ENCODE results near the gene KREMEN1. TPM values are rescaled to one million over a fixed set of nuclear protein-coding genes. Genes with fewer than 3 reads are reported as not detected.

The KREMEN1 gene
- total and polyA plus RNA-seq, 10 of the 15 experiments (the other 5 are each of a cell fraction or from before 2014, with no cell fraction given) = 0.10 to 2.5 (median 0.20) TPM; not detected in 1

DNA sequence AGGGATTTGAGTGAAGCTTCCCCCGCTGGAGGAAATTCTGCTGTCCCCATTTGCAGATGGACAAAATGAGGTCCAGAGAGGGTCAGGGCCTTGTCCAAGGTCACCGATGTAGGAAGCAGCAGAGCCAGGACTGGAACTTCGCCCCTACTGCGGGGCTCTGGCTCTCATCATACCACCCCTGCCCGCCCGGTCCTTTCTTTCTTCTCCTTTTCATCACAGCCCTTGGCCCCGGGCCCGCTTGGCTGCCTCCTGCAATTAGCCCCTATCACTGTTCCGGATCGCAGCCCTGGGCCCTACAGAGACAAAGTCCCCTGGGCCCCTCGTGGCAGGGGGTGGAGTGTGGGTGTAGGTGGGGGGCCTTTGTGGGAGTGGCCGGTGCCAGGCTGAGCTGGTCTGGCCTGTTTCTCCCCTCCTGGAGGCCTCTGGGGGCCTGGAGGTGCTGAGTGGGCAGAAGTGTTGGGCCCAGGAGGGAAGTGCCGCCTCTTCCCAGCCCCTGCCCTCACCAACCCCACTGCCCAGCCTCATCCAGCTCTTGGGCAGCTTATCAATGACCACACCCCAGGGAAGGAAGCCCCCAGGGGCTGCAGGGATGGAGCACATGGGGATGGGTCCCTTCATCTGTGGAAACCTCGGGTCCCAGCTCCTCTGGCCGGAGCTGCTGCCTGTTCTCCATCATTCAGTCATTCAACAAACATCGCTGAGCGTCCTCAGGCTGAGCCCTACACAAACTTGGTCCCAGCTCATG lies 136.2 kb downstream of the KREMEN1 start (continued):
- TF ChIP-seq, protein P1, sequence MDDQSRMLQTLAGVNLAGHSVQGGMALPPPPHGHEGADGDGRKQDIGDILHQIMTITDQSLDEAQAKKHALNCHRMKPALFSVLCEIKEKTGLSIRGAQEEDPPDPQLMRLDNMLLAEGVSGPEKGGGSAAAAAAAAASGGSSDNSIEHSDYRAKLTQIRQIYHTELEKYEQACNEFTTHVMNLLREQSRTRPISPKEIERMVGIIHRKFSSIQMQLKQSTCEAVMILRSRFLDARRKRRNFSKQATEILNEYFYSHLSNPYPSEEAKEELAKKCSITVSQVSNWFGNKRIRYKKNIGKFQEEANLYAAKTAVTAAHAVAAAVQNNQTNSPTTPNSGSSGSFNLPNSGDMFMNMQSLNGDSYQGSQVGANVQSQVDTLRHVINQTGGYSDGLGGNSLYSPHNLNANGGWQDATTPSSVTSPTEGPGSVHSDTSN (IDR thresholded peaks at IDR 0.05; ENCODE audit: insufficient replicate concordance, low read depth, low read length) = no peak
- TF ChIP-seq, protein P2, sequence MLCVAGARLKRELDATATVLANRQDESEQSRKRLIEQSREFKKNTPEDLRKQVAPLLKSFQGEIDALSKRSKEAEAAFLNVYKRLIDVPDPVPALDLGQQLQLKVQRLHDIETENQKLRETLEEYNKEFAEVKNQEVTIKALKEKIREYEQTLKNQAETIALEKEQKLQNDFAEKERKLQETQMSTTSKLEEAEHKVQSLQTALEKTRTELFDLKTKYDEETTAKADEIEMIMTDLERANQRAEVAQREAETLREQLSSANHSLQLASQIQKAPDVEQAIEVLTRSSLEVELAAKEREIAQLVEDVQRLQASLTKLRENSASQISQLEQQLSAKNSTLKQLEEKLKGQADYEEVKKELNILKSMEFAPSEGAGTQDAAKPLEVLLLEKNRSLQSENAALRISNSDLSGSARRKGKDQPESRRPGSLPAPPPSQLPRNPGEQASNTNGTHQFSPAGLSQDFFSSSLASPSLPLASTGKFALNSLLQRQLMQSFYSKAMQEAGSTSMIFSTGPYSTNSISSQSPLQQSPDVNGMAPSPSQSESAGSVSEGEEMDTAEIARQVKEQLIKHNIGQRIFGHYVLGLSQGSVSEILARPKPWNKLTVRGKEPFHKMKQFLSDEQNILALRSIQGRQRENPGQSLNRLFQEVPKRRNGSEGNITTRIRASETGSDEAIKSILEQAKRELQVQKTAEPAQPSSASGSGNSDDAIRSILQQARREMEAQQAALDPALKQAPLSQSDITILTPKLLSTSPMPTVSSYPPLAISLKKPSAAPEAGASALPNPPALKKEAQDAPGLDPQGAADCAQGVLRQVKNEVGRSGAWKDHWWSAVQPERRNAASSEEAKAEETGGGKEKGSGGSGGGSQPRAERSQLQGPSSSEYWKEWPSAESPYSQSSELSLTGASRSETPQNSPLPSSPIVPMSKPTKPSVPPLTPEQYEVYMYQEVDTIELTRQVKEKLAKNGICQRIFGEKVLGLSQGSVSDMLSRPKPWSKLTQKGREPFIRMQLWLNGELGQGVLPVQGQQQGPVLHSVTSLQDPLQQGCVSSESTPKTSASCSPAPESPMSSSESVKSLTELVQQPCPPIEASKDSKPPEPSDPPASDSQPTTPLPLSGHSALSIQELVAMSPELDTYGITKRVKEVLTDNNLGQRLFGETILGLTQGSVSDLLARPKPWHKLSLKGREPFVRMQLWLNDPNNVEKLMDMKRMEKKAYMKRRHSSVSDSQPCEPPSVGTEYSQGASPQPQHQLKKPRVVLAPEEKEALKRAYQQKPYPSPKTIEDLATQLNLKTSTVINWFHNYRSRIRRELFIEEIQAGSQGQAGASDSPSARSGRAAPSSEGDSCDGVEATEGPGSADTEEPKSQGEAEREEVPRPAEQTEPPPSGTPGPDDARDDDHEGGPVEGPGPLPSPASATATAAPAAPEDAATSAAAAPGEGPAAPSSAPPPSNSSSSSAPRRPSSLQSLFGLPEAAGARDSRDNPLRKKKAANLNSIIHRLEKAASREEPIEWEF (IDR thresholded peaks at IDR 0.05; ENCODE audit: insufficient replicate concordance, low read depth, low read length) = no peak
- TF ChIP-seq ZNF384 (IDR thresholded peaks at IDR 0.05; ENCODE audit: borderline replicate concordance, low read depth, low read length) (no peak), SRF (IDR thresholded peaks at IDR 0.05; ENCODE audit: low read depth in 2 of 2, low read length in 2 of 2) (no peak), RAD51 (IDR thresholded peaks at IDR 0.05) (no peak), LARP7 (IDR thresholded peaks at IDR 0.05) (no peak), TBL1XR1 (IDR thresholded peaks at IDR 0.05; ENCODE audit: low read depth, low read length) (no peak), BACH1 (IDR thresholded peaks at IDR 0.05; ENCODE audit: borderline replicate concordance) (0 out of 2 replicates have a peak, but pooled peaks have one; percentile 20), CHD1 (IDR thresholded peaks at IDR 0.05; ENCODE audit: low read depth, low read length) (no peak)
- TF ChIP-seq, protein P3, sequence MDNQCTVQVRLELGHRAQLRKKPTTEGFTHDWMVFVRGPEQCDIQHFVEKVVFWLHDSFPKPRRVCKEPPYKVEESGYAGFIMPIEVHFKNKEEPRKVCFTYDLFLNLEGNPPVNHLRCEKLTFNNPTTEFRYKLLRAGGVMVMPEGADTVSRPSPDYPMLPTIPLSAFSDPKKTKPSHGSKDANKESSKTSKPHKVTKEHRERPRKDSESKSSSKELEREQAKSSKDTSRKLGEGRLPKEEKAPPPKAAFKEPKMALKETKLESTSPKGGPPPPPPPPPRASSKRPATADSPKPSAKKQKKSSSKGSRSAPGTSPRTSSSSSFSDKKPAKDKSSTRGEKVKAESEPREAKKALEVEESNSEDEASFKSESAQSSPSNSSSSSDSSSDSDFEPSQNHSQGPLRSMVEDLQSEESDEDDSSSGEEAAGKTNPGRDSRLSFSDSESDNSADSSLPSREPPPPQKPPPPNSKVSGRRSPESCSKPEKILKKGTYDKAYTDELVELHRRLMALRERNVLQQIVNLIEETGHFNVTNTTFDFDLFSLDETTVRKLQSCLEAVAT (IDR thresholded peaks at IDR 0.05) = peak; percentile 82
- TF ChIP-seq, protein P4, sequence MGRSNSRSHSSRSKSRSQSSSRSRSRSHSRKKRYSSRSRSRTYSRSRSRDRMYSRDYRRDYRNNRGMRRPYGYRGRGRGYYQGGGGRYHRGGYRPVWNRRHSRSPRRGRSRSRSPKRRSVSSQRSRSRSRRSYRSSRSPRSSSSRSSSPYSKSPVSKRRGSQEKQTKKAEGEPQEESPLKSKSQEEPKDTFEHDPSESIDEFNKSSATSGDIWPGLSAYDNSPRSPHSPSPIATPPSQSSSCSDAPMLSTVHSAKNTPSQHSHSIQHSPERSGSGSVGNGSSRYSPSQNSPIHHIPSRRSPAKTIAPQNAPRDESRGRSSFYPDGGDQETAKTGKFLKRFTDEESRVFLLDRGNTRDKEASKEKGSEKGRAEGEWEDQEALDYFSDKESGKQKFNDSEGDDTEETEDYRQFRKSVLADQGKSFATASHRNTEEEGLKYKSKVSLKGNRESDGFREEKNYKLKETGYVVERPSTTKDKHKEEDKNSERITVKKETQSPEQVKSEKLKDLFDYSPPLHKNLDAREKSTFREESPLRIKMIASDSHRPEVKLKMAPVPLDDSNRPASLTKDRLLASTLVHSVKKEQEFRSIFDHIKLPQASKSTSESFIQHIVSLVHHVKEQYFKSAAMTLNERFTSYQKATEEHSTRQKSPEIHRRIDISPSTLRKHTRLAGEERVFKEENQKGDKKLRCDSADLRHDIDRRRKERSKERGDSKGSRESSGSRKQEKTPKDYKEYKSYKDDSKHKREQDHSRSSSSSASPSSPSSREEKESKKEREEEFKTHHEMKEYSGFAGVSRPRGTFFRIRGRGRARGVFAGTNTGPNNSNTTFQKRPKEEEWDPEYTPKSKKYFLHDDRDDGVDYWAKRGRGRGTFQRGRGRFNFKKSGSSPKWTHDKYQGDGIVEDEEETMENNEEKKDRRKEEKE (IDR thresholded peaks at IDR 0.05) = no peak
- TF ChIP-seq, protein P5, sequence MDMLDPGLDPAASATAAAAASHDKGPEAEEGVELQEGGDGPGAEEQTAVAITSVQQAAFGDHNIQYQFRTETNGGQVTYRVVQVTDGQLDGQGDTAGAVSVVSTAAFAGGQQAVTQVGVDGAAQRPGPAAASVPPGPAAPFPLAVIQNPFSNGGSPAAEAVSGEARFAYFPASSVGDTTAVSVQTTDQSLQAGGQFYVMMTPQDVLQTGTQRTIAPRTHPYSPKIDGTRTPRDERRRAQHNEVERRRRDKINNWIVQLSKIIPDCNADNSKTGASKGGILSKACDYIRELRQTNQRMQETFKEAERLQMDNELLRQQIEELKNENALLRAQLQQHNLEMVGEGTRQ (IDR thresholded peaks at IDR 0.05; ENCODE audit: borderline replicate concordance, low read depth, low read length) = no peak
- TF ChIP-seq, protein P6, sequence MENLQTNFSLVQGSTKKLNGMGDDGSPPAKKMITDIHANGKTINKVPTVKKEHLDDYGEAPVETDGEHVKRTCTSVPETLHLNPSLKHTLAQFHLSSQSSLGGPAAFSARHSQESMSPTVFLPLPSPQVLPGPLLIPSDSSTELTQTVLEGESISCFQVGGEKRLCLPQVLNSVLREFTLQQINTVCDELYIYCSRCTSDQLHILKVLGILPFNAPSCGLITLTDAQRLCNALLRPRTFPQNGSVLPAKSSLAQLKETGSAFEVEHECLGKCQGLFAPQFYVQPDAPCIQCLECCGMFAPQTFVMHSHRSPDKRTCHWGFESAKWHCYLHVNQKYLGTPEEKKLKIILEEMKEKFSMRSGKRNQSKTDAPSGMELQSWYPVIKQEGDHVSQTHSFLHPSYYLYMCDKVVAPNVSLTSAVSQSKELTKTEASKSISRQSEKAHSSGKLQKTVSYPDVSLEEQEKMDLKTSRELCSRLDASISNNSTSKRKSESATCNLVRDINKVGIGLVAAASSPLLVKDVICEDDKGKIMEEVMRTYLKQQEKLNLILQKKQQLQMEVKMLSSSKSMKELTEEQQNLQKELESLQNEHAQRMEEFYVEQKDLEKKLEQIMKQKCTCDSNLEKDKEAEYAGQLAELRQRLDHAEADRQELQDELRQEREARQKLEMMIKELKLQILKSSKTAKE (IDR thresholded peaks at IDR 0.05; ENCODE audit: low read depth, poor library complexity, severe bottlenecking) = no peak
